Endothelial cell of umbilical vein (primary cell): ENCODE measurements around the gene COL4A1. TPM values are rescaled to one million over a fixed set of nuclear protein-coding genes. Genes with fewer than 3 reads are reported as not detected.

Source experiments
- BruUV-seq: library from RNA; stranded (reverse); fragments of 400-500 nt; replicated peaks from 2 replicates; lab custom pipeline; 2021; lab: Mats Ljungman, UMichigan
- CTCF ChIA-PET: fragments of 300-600, 350-600 bp; sonication (Branson Sonifier 250); formaldehyde crosslinking; loops from one replicate; lab custom pipeline; 2021; ENCODE audit warnings: antibody characterized with exemption, inconsistent platforms; lab: Charles Lee
- POLR2A ChIA-PET: fragments of 300-600, 350-600 bp; sonication (Branson Sonifier 250); formaldehyde crosslinking; loops from one replicate; lab custom pipeline; 2021; ENCODE audit warnings: antibody characterized with exemption, inconsistent platforms; lab: Charles Lee
- DNase-seq: peaks from one replicate; pipeline ENCODE4 v3.0.0-alpha.2; 2011; ENCODE audit warnings: low read depth, low spot score
- FAIRE-seq: peaks from 2 replicates; lab custom pipeline; 2011; peaks lifted over from hg19 to GRCh38; lab: Jason Lieb, UNC
- H2AFZ ChIP-seq: 2 replicates; pipeline ENCODE4 v1.6.0; 2012; ENCODE audit warnings: low read depth, low read length, control low read depth, inconsistent platforms
- H3K27ac ChIP-seq: 2 replicates; pipeline ENCODE4 v1.5.1; 2011; ENCODE audit warnings: low read depth, mild to moderate bottlenecking, control low read depth, low read length, moderate library complexity; ENCODE audit not compliant: insufficient read depth
- H3K27me3 ChIP-seq, 2 experiments: 2 replicates each; pipeline versions ENCODE4 v1.6.0 to v1.6.1; 2011; ENCODE audit warnings: low read length in 2 of 2, mixed read lengths in 1 of 2; ENCODE audit not compliant: control insufficient read depth in 2 of 2, insufficient read depth in 2 of 2
- H3K36me3 ChIP-seq, 2 experiments: 2 replicates in 1 of 2; 3 replicates in 1 of 2; pipeline ENCODE4 v1.5.1; 2011; ENCODE audit warnings: low read length in 2 of 2, mild to moderate bottlenecking in 1 of 2, moderate library complexity in 1 of 2; ENCODE audit not compliant: control insufficient read depth in 2 of 2, insufficient read depth in 2 of 2; ENCODE audit errors: extremely low read depth in 1 of 2
- H3K4me1 ChIP-seq: 3 replicates; pipeline ENCODE4 v1.5.1; 2011; ENCODE audit warnings: mild to moderate bottlenecking, low read length; ENCODE audit not compliant: control insufficient read depth, insufficient read depth; ENCODE audit errors: extremely low read depth
- H3K4me2 ChIP-seq: 2 replicates; pipeline ENCODE4 v1.6.1; 2011; ENCODE audit warnings: low read length, control low read depth, mixed read lengths; ENCODE audit not compliant: insufficient read depth
- H3K4me3 ChIP-seq, 3 experiments: fragments of 200-600 bp in 1 of 3; sonication (generic), shearing (Covaris generic) in 1 of 3; replicated peaks in 1 of 3; 2 replicates each; pipeline ENCODE4 v1.5.1; 2011 to 2016; ENCODE audit warnings: control low read depth in 3 of 3, low read length in 3 of 3, mild to moderate bottlenecking in 2 of 3, inconsistent platforms in 1 of 3, low read depth in 1 of 3, moderate library complexity in 1 of 3; ENCODE audit not compliant: insufficient read depth in 1 of 3
- H3K79me2 ChIP-seq: 2 replicates; pipeline ENCODE4 v1.6.0; 2012; ENCODE audit warnings: low read length, inconsistent platforms; ENCODE audit not compliant: control insufficient read depth, insufficient read depth
- H3K9ac ChIP-seq: replicated peaks from 2 replicates; pipeline ENCODE3; 2011; ENCODE audit warnings: low read length, control low read depth; ENCODE audit not compliant: insufficient read depth; ENCODE audit errors: extremely low read depth
- H3K9me1 ChIP-seq: replicated peaks from 3 replicates; pipeline ENCODE4 v1.6.0; 2011; ENCODE audit warnings: mild to moderate bottlenecking, low read length; ENCODE audit not compliant: control insufficient read depth, insufficient read depth; ENCODE audit errors: extremely low read depth
- H3K9me3 ChIP-seq: replicated peaks from 2 replicates; pipeline ENCODE4 v1.5.1; 2012; ENCODE audit warnings: low read length, inconsistent platforms; ENCODE audit not compliant: control insufficient read depth, insufficient read depth
- H4K20me1 ChIP-seq: replicated peaks from 2 replicates; pipeline ENCODE3; 2011; ENCODE audit warnings: mild to moderate bottlenecking, low read length; ENCODE audit not compliant: control insufficient read depth, insufficient read depth; ENCODE audit errors: extremely low read depth
- CTCF ChIP-seq, 2 donors: IDR thresholded peaks; 1 replicate in 1 of 2; 2 replicates in 1 of 2; pipeline ENCODE4 v1.5.1; 2011; ENCODE audit warnings: low read length in 2 of 2, mild to moderate bottlenecking in 2 of 2, moderate library complexity in 2 of 2, control low read depth in 1 of 2, inconsistent platforms in 1 of 2, low read depth in 1 of 2; ENCODE audit not compliant: insufficient read depth in 1 of 2; ENCODE audit errors: extremely low read depth in 1 of 2
- EZH2 ChIP-seq: IDR thresholded peaks from 2 replicates; pipeline ENCODE4 v1.6.1; 2012; ENCODE audit warnings: borderline replicate concordance, low read depth, mild to moderate bottlenecking, moderate library complexity, low read length, inconsistent platforms; ENCODE audit not compliant: severe bottlenecking
- FOS ChIP-seq: IDR thresholded peaks from 2 replicates; pipeline ENCODE4 v1.6.1; 2011; ENCODE audit warnings: mild to moderate bottlenecking, low read length, moderate library complexity, borderline replicate concordance; ENCODE audit not compliant: insufficient read depth
- GATA2 ChIP-seq: IDR thresholded peaks from 2 replicates; pipeline ENCODE4 v1.7.0; 2011; ENCODE audit warnings: low read depth, mild to moderate bottlenecking, moderate library complexity, mixed read lengths, low read length; ENCODE audit not compliant: insufficient read length, insufficient read depth
- JUN ChIP-seq: IDR thresholded peaks from 2 replicates; pipeline ENCODE4 v1.6.1; 2011; ENCODE audit warnings: borderline replicate concordance, low read depth; ENCODE audit not compliant: insufficient read length, insufficient read depth
- MAX ChIP-seq: IDR thresholded peaks from 2 replicates; pipeline ENCODE4 v1.6.1; 2011; ENCODE audit not compliant: insufficient read depth, insufficient read length
- MYC ChIP-seq: IDR thresholded peaks from one replicate; pipeline ENCODE4 v1.6.1; 2011; ENCODE audit warnings: mild to moderate bottlenecking, low read depth, low read length
- POLR2A ChIP-seq: IDR thresholded peaks from 2 replicates; pipeline ENCODE4 v1.6.1; 2012; ENCODE audit warnings: low read depth, mild to moderate bottlenecking, control low read depth, low read length
- POLR2AphosphoS5 ChIP-seq: IDR thresholded peaks from 2 replicates; pipeline ENCODE4 v1.6.1; 2012; ENCODE audit warnings: low read depth, mild to moderate bottlenecking, control low read depth, low read length, moderate library complexity; ENCODE audit not compliant: insufficient read depth
- dilution Hi-C: fragments of 300-500 bp; cut with MboI; formaldehyde crosslinking; loops from one replicate; pipeline ENCODE4 v1.15.0; 2019; ENCODE audit warnings: low sequenced_read_pairs; ENCODE audit not compliant: extremely low pct_ligation_motif_present
- intact Hi-C: fragments of 100-400 bp; cut with micrococcal nuclease; formaldehyde crosslinking; loops from one replicate; pipeline ENCODE4 v1.10.0; 2022
- polyA plus RNA-seq, 4 experiments: library from polyadenylated mRNA; depleted of rRNA in 3 of 4; stranded (reverse) in 3 of 4; unstranded in 1 of 4; fragments of >200 nt; gene quantifications; 2 replicates each; pipeline versions ENCODE4 v1.2.1 to v1.2.3, GENCODE V29; 2011 to 2012; ENCODE audit warnings: missing spikeins in 1 of 4
- total RNA-seq: library from RNA; stranded (reverse); gene quantifications from 2 replicates; pipeline ENCODE4 v1.2.3, GENCODE V29; 2021

The COL4A1 gene
- total and polyA plus RNA-seq, 2 donors (not counting 3 experiments of a cell fraction or from before 2014, with no cell fraction given) = 384 to 1,119 TPM

- BruUV-seq = no TSS peak
- dilution Hi-C loops = no loop called here
These were observed 125.0 kb downstream of the COL4A1 start for GRCh38 chr13:110182003-110182402.

More at GRCh38 chr13:110182003-110182402, 125.0 kb downstream of the COL4A1 start:
- FAIRE-seq (no peak), DNase-seq (no peak)
- peaks cover 48 to 55% of the 10 kb centered on the region in 2 experiments for H3K36me3 ChIP-seq
- CTCF ChIA-PET = no interaction called here
- intact Hi-C loops = no loop called here
- no peaks in the 10 kb centered on the region for H3K27me3 ChIP-seq
- POLR2A ChIA-PET = no interaction called here
- TF ChIP-seq MYC = no peak
- TF ChIP-seq EZH2 = no peak
- no peak for TF ChIP-seq POLR2A
- no peak for TF ChIP-seq POLR2AphosphoS5
- TF ChIP-seq FOS = no peak
- no peak for TF ChIP-seq JUN
- no peak for TF ChIP-seq MAX
- no peak for TF ChIP-seq CTCF (IDR thresholded peaks at IDR 0.05; ENCODE audit: extremely low read depth in 1 of 2, insufficient read depth in 1 of 2, low read depth in 1 of 2, low read length in 2 of 2)
- TF ChIP-seq GATA2 = no peak
- H3K79me2 ChIP-seq = no peaks in the 10 kb centered on the region
- no peak overlapping the region for H2AFZ ChIP-seq
- no peaks in the 10 kb centered on the region for H3K9me3 ChIP-seq
- no peak overlapping the region for H3K9ac ChIP-seq
- no peaks in the 10 kb centered on the region for H3K9me1 ChIP-seq
- no peak overlapping the region for H3K4me2 ChIP-seq
- no peaks in the 10 kb centered on the region for H3K4me1 ChIP-seq
- H4K20me1 ChIP-seq = no peaks in the 10 kb centered on the region
- H3K4me3 ChIP-seq = no peak overlapping the region
- no peak overlapping the region for H3K27ac ChIP-seq
